Stimulated activated CD8-positive, alpha-beta memory T cell treated with anti-CD3 and anti-CD28 coated beads, Interleukin-2, amount 100 ng/mL, for 1 hour (primary cell): ENCODE results near the gene MARK1.

Experiments used
- DNase-seq, 2 donors: peaks; one replicate each; pipeline ENCODE4 v3.0.0-alpha.2; 2020; ENCODE audit warnings: low read depth in 2 of 2

MARK1 gene

GRCh38 chr1:220527908-220528678, at the start of gene MARK1:
Gene MARK1 (plus strand): TSS chr1:220528136. CDS start chr1:220528823, 687 bp downstream.
- no peak for DNase-seq

- no peak for DNase-seq
These were observed 44.2 kb upstream of the MARK1 start for GRCh38 chr1:220483700-220484099.

GRCh38 chr1:220484135-220484534, 43.8 kb upstream of the MARK1 start:
- DNase-seq: no peak

GRCh38 chr1:220485131-220485530, 42.8 kb upstream of the MARK1 start:
- DNase-seq: no peak

GRCh38 chr1:220485791-220486190, 42.1 kb upstream of the MARK1 start:
- DNase-seq: no peak

GRCh38 chr1:220487297-220487820, 40.6 kb upstream of the MARK1 start:
- DNase-seq: no peak

GRCh38 chr1:220491891-220492290, 36.0 kb upstream of the MARK1 start:
- no peak for DNase-seq

GRCh38 chr1:220497220-220497947, 30.6 kb upstream of the MARK1 start:
- DNase-seq: no peak

GRCh38 chr1:220498188-220498587, 29.7 kb upstream of the MARK1 start:
- no peak for DNase-seq

GRCh38 chr1:220500372-220500771, 27.6 kb upstream of the MARK1 start:
- no peak for DNase-seq

- no peak for DNase-seq
These were observed 23.6 kb upstream of the MARK1 start for GRCh38 chr1:220504329-220504728.

GRCh38 chr1:220507085-220507484, 20.9 kb upstream of the MARK1 start:
- DNase-seq: no peak

GRCh38 chr1:220511179-220511578, 16.8 kb upstream of the MARK1 start:
- no peak for DNase-seq

GRCh38 chr1:220511785-220512184, 16.2 kb upstream of the MARK1 start:
- no peak for DNase-seq

GRCh38 chr1:220513834-220514233, 14.1 kb upstream of the MARK1 start:
- no peak for DNase-seq

GRCh38 chr1:220514256-220514655, 13.7 kb upstream of the MARK1 start:
- DNase-seq: no peak

- no peak for DNase-seq
These were observed 11.8 kb upstream of the MARK1 start for GRCh38 chr1:220516014-220516721.

GRCh38 chr1:220516722-220517042, 11.3 kb upstream of the MARK1 start:
- DNase-seq: no peak

- no peak for DNase-seq
These were observed 6.2 kb upstream of the MARK1 start for GRCh38 chr1:220521778-220522177.

GRCh38 chr1:220526294-220526693, 1.6 kb upstream of the MARK1 start:
- no peak for DNase-seq

GRCh38 chr1:220527279-220527907, 543 bp upstream of the MARK1 start:
- no peak for DNase-seq
